HG03196 (cell line): ENCODE measurements around the gene ANTXR1.

ENCODE experiments used
- ATAC-seq: cut with Tn5 transposase; IDR thresholded peaks from one replicate; pipeline ENCODE4 v1.9.1; 2021; ENCODE audit not compliant: unreplicated experiment

The ANTXR1 gene

GRCh38 chr2:69203166-69203985, 190.4 kb downstream of the ANTXR1 start:
- ATAC-seq = no peak

GRCh38 chr2:69204654-69205053, 191.7 kb downstream of the ANTXR1 start:
- ATAC-seq = no peak

GRCh38 chr2:69205076-69205475, 192.1 kb downstream of the ANTXR1 start:
- ATAC-seq = no peak

GRCh38 chr2:69205491-69205890, 192.5 kb downstream of the ANTXR1 start:
- no peak for ATAC-seq

GRCh38 chr2:69208023-69208595, 195.1 kb downstream of the ANTXR1 start:
- no peak for ATAC-seq

- no peak for ATAC-seq
Observed at GRCh38 chr2:69209482-69209881, 196.5 kb downstream of the ANTXR1 start.

- no peak for ATAC-seq
Observed at GRCh38 chr2:69210385-69210784, 197.4 kb downstream of the ANTXR1 start.

GRCh38 chr2:69211048-69211447, 198.1 kb downstream of the ANTXR1 start:
- no peak for ATAC-seq

- ATAC-seq = no peak
Observed at GRCh38 chr2:69211686-69212085, 198.7 kb downstream of the ANTXR1 start.

GRCh38 chr2:69212238-69213028, 199.5 kb downstream of the ANTXR1 start:
- no peak for ATAC-seq

GRCh38 chr2:69213201-69213600, 200.2 kb downstream of the ANTXR1 start:
- no peak for ATAC-seq

GRCh38 chr2:69213782-69214181, 200.8 kb downstream of the ANTXR1 start:
- ATAC-seq = no peak

GRCh38 chr2:69214898-69215297, 201.9 kb downstream of the ANTXR1 start:
- ATAC-seq = no peak

GRCh38 chr2:69216535-69217332, 203.8 kb downstream of the ANTXR1 start:
- no peak for ATAC-seq

GRCh38 chr2:69217333-69218080, 204.5 kb downstream of the ANTXR1 start:
- no peak for ATAC-seq

GRCh38 chr2:69221512-69221911, 208.5 kb downstream of the ANTXR1 start:
- ATAC-seq = no peak

- no peak for ATAC-seq
Observed at GRCh38 chr2:69221960-69222751, 209.2 kb downstream of the ANTXR1 start.

GRCh38 chr2:69222953-69223658, 210.1 kb downstream of the ANTXR1 start:
- no peak for ATAC-seq
